Measurements from ENCODE around the gene IL1B. TPM values are rescaled to one million over a fixed set of nuclear protein-coding genes. Genes with fewer than 3 reads are reported as not detected.

The IL1B gene
- polyA plus RNA-seq, 1 donor from 2014 or later, result not detected

- no peak overlapping the region for H3K27ac ChIP-seq (ENCODE audit: low read length)
- no peaks in the 10 kb centered on the region for H3F3A ChIP-seq (ENCODE audit: insufficient read depth, low read length, poor library complexity, severe bottlenecking)
- no peaks in the 10 kb centered on the region for H4K20me1 ChIP-seq (ENCODE audit: insufficient read depth)
- no peak overlapping the region for H3K9ac ChIP-seq (ENCODE audit: low read length)
- H2AFZ ChIP-seq (ENCODE audit: low read depth, low read length), result no peak overlapping the region
- H3K27me3 ChIP-seq (ENCODE audit: insufficient read depth, low read depth, low read length), result no peaks in the 10 kb centered on the region
- no peaks in the 10 kb centered on the region for H3K9me2 ChIP-seq (ENCODE audit: insufficient read depth, low read length)
- no peaks in the 10 kb centered on the region for H3K79me2 ChIP-seq (replicated peaks; ENCODE audit: insufficient read depth, low read length)
- TF ChIP-seq MXI1 (conservative IDR thresholded peaks at IDR 0.05; ENCODE audit: poor library complexity, severe bottlenecking) (no peak), EZH2 (IDR thresholded peaks at IDR 0.05; ENCODE audit: borderline replicate concordance, insufficient read depth, low read length, poor library complexity, severe bottlenecking) (no peak), CTCF (IDR thresholded peaks at IDR 0.05; ENCODE audit: poor library complexity, severe bottlenecking) (no peak), EP300 (conservative IDR thresholded peaks at IDR 0.05; ENCODE audit: poor library complexity, severe bottlenecking) (no peak), SMC3 (conservative IDR thresholded peaks at IDR 0.05; ENCODE audit: poor library complexity) (no peak), POLR2AphosphoS5 (IDR thresholded peaks at IDR 0.05) (no peak), RAD21 (conservative IDR thresholded peaks at IDR 0.05) (no peak), TAF1 (IDR thresholded peaks at IDR 0.05; ENCODE audit: low read depth) (no peak)
- TF ChIP-seq, protein P1, sequence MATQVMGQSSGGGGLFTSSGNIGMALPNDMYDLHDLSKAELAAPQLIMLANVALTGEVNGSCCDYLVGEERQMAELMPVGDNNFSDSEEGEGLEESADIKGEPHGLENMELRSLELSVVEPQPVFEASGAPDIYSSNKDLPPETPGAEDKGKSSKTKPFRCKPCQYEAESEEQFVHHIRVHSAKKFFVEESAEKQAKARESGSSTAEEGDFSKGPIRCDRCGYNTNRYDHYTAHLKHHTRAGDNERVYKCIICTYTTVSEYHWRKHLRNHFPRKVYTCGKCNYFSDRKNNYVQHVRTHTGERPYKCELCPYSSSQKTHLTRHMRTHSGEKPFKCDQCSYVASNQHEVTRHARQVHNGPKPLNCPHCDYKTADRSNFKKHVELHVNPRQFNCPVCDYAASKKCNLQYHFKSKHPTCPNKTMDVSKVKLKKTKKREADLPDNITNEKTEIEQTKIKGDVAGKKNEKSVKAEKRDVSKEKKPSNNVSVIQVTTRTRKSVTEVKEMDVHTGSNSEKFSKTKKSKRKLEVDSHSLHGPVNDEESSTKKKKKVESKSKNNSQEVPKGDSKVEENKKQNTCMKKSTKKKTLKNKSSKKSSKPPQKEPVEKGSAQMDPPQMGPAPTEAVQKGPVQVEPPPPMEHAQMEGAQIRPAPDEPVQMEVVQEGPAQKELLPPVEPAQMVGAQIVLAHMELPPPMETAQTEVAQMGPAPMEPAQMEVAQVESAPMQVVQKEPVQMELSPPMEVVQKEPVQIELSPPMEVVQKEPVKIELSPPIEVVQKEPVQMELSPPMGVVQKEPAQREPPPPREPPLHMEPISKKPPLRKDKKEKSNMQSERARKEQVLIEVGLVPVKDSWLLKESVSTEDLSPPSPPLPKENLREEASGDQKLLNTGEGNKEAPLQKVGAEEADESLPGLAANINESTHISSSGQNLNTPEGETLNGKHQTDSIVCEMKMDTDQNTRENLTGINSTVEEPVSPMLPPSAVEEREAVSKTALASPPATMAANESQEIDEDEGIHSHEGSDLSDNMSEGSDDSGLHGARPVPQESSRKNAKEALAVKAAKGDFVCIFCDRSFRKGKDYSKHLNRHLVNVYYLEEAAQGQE (IDR thresholded peaks at IDR 0.05; ENCODE audit: borderline replicate concordance), result no peak
- no peak overlapping the region for H3K4me3 ChIP-seq (ENCODE audit: low read length)
- H3K36me3 ChIP-seq (ENCODE audit: insufficient read depth, low read length), result no peaks in the 10 kb centered on the region
- no peaks in the 10 kb centered on the region for H3K9me3 ChIP-seq (ENCODE audit: low read length)
- no peak overlapping the region for H3K4me2 ChIP-seq (ENCODE audit: low read length)
Measured at GRCh38 chr2:112848833-112849232, 12.3 kb upstream of the IL1B start.

DNA sequence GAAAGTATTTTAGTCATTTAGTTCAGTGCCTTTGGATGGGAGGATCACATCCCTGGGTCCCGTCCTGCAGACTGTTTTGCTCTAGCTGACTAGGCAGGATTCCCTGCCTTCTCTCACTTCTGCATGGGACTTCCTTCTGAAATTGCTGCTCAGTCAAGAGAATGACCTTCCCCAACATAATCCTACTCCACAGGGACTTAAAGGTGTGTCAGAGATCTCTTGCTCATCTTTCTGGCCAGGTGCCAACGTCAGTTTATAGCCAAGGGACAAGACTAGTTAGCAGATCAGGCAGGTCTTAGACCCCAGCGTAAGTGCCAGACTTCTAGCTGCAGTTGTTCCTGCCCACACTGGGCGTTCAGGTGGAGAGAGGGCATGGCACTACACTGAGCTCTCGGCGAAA, 9.5 kb upstream of the IL1B start:
- H3K27ac ChIP-seq (ENCODE audit: low read length), result no peak overlapping the region
- no peaks in the 10 kb centered on the region for H3K9me3 ChIP-seq (ENCODE audit: low read length)
- H4K20me1 ChIP-seq (ENCODE audit: insufficient read depth), result no peaks in the 10 kb centered on the region
- H3K9ac ChIP-seq (ENCODE audit: low read length), result no peak overlapping the region
- H3K27me3 ChIP-seq (ENCODE audit: insufficient read depth, low read depth, low read length), result no peaks in the 10 kb centered on the region
- no peaks in the 10 kb centered on the region for H3F3A ChIP-seq (ENCODE audit: insufficient read depth, low read length, poor library complexity, severe bottlenecking)
- no peaks in the 10 kb centered on the region for H3K9me2 ChIP-seq (ENCODE audit: insufficient read depth, low read length)
- H3K4me2 ChIP-seq (ENCODE audit: low read length), result no peak overlapping the region
- H3K79me2 ChIP-seq (replicated peaks; ENCODE audit: insufficient read depth, low read length), result no peaks in the 10 kb centered on the region
- H2AFZ ChIP-seq (ENCODE audit: low read depth, low read length), result no peak overlapping the region
- no peak for TF ChIP-seq SMC3 (conservative IDR thresholded peaks at IDR 0.05; ENCODE audit: poor library complexity)
- no peak for TF ChIP-seq POLR2AphosphoS5 (IDR thresholded peaks at IDR 0.05)
- TF ChIP-seq MXI1 (conservative IDR thresholded peaks at IDR 0.05; ENCODE audit: poor library complexity, severe bottlenecking), result no peak
- TF ChIP-seq EZH2 (IDR thresholded peaks at IDR 0.05; ENCODE audit: borderline replicate concordance, insufficient read depth, low read length, poor library complexity, severe bottlenecking), result no peak
- no peak for TF ChIP-seq TAF1 (IDR thresholded peaks at IDR 0.05; ENCODE audit: low read depth)
- TF ChIP-seq EP300 (conservative IDR thresholded peaks at IDR 0.05; ENCODE audit: poor library complexity, severe bottlenecking), result no peak
- TF ChIP-seq, protein P1 (IDR thresholded peaks at IDR 0.05; ENCODE audit: borderline replicate concordance), result no peak
- TF ChIP-seq RAD21 (conservative IDR thresholded peaks at IDR 0.05), result no peak
- no peak for TF ChIP-seq CTCF (IDR thresholded peaks at IDR 0.05; ENCODE audit: poor library complexity, severe bottlenecking)
- H3K4me3 ChIP-seq (ENCODE audit: low read length), result no peak overlapping the region
- H3K36me3 ChIP-seq (ENCODE audit: insufficient read depth, low read length), result no peaks in the 10 kb centered on the region
